Endothelial cell of umbilical vein (primary cell): ENCODE data around the gene ADIPOR2. TPM values are rescaled to one million over a fixed set of nuclear protein-coding genes. Genes with fewer than 3 reads are reported as not detected.
A peak's percentile ranks its signal among the peaks of the same experiment; 100 is the strongest.

Experiments
- BruUV-seq: library from RNA; stranded (reverse); fragments of 400-500 nt; replicated peaks from 2 replicates; lab custom pipeline; 2021; lab: Mats Ljungman, UMichigan
- CTCF ChIA-PET: fragments of 300-600, 350-600 bp; sonication (Branson Sonifier 250); formaldehyde crosslinking; loops from one replicate; lab custom pipeline; 2021; ENCODE audit warnings: antibody characterized with exemption, inconsistent platforms; lab: Charles Lee
- POLR2A ChIA-PET: fragments of 300-600, 350-600 bp; sonication (Branson Sonifier 250); formaldehyde crosslinking; loops from one replicate; lab custom pipeline; 2021; ENCODE audit warnings: antibody characterized with exemption, inconsistent platforms; lab: Charles Lee
- DNase-seq: peaks from one replicate; pipeline ENCODE4 v3.0.0-alpha.2; 2011; ENCODE audit warnings: low read depth, low spot score
- FAIRE-seq: peaks from 2 replicates; lab custom pipeline; 2011; peaks lifted over from hg19 to GRCh38; lab: Jason Lieb, UNC
- H2AFZ ChIP-seq: 2 replicates; pipeline ENCODE4 v1.6.0; 2012; ENCODE audit warnings: low read depth, low read length, control low read depth, inconsistent platforms
- H3K27ac ChIP-seq: 2 replicates; pipeline ENCODE4 v1.5.1; 2011; ENCODE audit warnings: low read depth, mild to moderate bottlenecking, control low read depth, low read length, moderate library complexity; ENCODE audit not compliant: insufficient read depth
- H3K27me3 ChIP-seq, 2 experiments: 2 replicates each; pipeline versions ENCODE4 v1.6.0 to v1.6.1; 2011; ENCODE audit warnings: low read length in 2 of 2, mixed read lengths in 1 of 2; ENCODE audit not compliant: control insufficient read depth in 2 of 2, insufficient read depth in 2 of 2
- H3K36me3 ChIP-seq, 2 experiments: 2 replicates in 1 of 2; 3 replicates in 1 of 2; pipeline ENCODE4 v1.5.1; 2011; ENCODE audit warnings: low read length in 2 of 2, mild to moderate bottlenecking in 1 of 2, moderate library complexity in 1 of 2; ENCODE audit not compliant: control insufficient read depth in 2 of 2, insufficient read depth in 2 of 2; ENCODE audit errors: extremely low read depth in 1 of 2
- H3K4me1 ChIP-seq: 3 replicates; pipeline ENCODE4 v1.5.1; 2011; ENCODE audit warnings: mild to moderate bottlenecking, low read length; ENCODE audit not compliant: control insufficient read depth, insufficient read depth; ENCODE audit errors: extremely low read depth
- H3K4me2 ChIP-seq: 2 replicates; pipeline ENCODE4 v1.6.1; 2011; ENCODE audit warnings: low read length, control low read depth, mixed read lengths; ENCODE audit not compliant: insufficient read depth
- H3K4me3 ChIP-seq, 3 experiments: fragments of 200-600 bp in 1 of 3; sonication (generic), shearing (Covaris generic) in 1 of 3; replicated peaks in 1 of 3; 2 replicates each; pipeline ENCODE4 v1.5.1; 2011 to 2016; ENCODE audit warnings: control low read depth in 3 of 3, low read length in 3 of 3, mild to moderate bottlenecking in 2 of 3, inconsistent platforms in 1 of 3, low read depth in 1 of 3, moderate library complexity in 1 of 3; ENCODE audit not compliant: insufficient read depth in 1 of 3
- H3K79me2 ChIP-seq: 2 replicates; pipeline ENCODE4 v1.6.0; 2012; ENCODE audit warnings: low read length, inconsistent platforms; ENCODE audit not compliant: control insufficient read depth, insufficient read depth
- H3K9ac ChIP-seq: replicated peaks from 2 replicates; pipeline ENCODE3; 2011; ENCODE audit warnings: low read length, control low read depth; ENCODE audit not compliant: insufficient read depth; ENCODE audit errors: extremely low read depth
- H3K9me1 ChIP-seq: replicated peaks from 3 replicates; pipeline ENCODE4 v1.6.0; 2011; ENCODE audit warnings: mild to moderate bottlenecking, low read length; ENCODE audit not compliant: control insufficient read depth, insufficient read depth; ENCODE audit errors: extremely low read depth
- H3K9me3 ChIP-seq: replicated peaks from 2 replicates; pipeline ENCODE4 v1.5.1; 2012; ENCODE audit warnings: low read length, inconsistent platforms; ENCODE audit not compliant: control insufficient read depth, insufficient read depth
- H4K20me1 ChIP-seq: replicated peaks from 2 replicates; pipeline ENCODE3; 2011; ENCODE audit warnings: mild to moderate bottlenecking, low read length; ENCODE audit not compliant: control insufficient read depth, insufficient read depth; ENCODE audit errors: extremely low read depth
- CTCF ChIP-seq, 2 donors: IDR thresholded peaks; 1 replicate in 1 of 2; 2 replicates in 1 of 2; pipeline ENCODE4 v1.5.1; 2011; ENCODE audit warnings: low read length in 2 of 2, mild to moderate bottlenecking in 2 of 2, moderate library complexity in 2 of 2, control low read depth in 1 of 2, inconsistent platforms in 1 of 2, low read depth in 1 of 2; ENCODE audit not compliant: insufficient read depth in 1 of 2; ENCODE audit errors: extremely low read depth in 1 of 2
- JUN ChIP-seq: IDR thresholded peaks from 2 replicates; pipeline ENCODE4 v1.6.1; 2011; ENCODE audit warnings: borderline replicate concordance, low read depth; ENCODE audit not compliant: insufficient read length, insufficient read depth
- POLR2A ChIP-seq: IDR thresholded peaks from 2 replicates; pipeline ENCODE4 v1.6.1; 2012; ENCODE audit warnings: low read depth, mild to moderate bottlenecking, control low read depth, low read length
- POLR2AphosphoS5 ChIP-seq: IDR thresholded peaks from 2 replicates; pipeline ENCODE4 v1.6.1; 2012; ENCODE audit warnings: low read depth, mild to moderate bottlenecking, control low read depth, low read length, moderate library complexity; ENCODE audit not compliant: insufficient read depth
- dilution Hi-C: fragments of 300-500 bp; cut with MboI; formaldehyde crosslinking; loops from one replicate; pipeline ENCODE4 v1.15.0; 2019; ENCODE audit warnings: low sequenced_read_pairs; ENCODE audit not compliant: extremely low pct_ligation_motif_present
- intact Hi-C: fragments of 100-400 bp; cut with micrococcal nuclease; formaldehyde crosslinking; loops from one replicate; pipeline ENCODE4 v1.10.0; 2022
- polyA plus RNA-seq, 4 experiments: library from polyadenylated mRNA; depleted of rRNA in 3 of 4; stranded (reverse) in 3 of 4; unstranded in 1 of 4; fragments of >200 nt; gene quantifications; 2 replicates each; pipeline versions ENCODE4 v1.2.1 to v1.2.3, GENCODE V29; 2011 to 2012; ENCODE audit warnings: missing spikeins in 1 of 4
- total RNA-seq: library from RNA; stranded (reverse); gene quantifications from 2 replicates; pipeline ENCODE4 v1.2.3, GENCODE V29; 2021

ADIPOR2 gene
- total and polyA plus RNA-seq, 2 donors (not counting 3 experiments of a cell fraction or from before 2014, with no cell fraction given), result 22.5 to 57.3 TPM

DNA sequence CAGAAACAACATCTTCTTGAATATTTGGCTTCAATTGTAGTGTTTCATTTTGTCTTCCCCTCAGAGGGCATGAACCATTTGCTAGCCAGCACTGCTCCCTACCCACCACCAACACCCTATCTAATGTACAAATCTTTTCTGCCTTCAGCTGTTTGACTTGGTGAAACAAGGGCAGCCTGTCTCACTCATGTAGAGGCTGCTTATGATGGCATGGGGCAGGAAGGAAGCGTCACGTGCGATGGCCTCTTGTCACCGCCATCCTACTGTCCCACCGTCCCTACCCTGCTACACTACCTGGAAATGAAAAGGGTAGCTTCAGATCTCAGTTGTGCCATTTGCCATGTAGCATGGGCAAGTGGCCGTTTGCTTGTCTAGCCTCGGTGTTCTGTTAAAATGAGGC, 99.6 kb downstream of the ADIPOR2 start:
- Histone ChIP-seq H3K4me2 (no peak overlapping the region), H3K9me3 (no peaks in the 10 kb centered on the region), H3K36me3 (peaks cover 0 to 8% of the 10 kb centered on the region in 2 experiments), H3K4me1 (no peaks in the 10 kb centered on the region), H4K20me1 (no peaks in the 10 kb centered on the region), H3K4me3 (no peak overlapping the region), H3K9me1 (no peaks in the 10 kb centered on the region), H3K27me3 (no peaks in the 10 kb centered on the region), H2AFZ (no peak overlapping the region), H3K9ac (no peak overlapping the region), H3K27ac (no peak overlapping the region), H3K79me2 (no peaks in the 10 kb centered on the region)
- ChIA-PET POLR2A (interaction anchor here (0.7 to 1.3 kb wide), 3 partner anchors 100 to 138 kb away, joined by 3 to 7 read pairs (median 4); partner anchors contain the start of gene ADIPOR2), CTCF (interaction anchor here (0.9 to 8.1 kb wide), 36 partner anchors 8 to 672 kb away, joined by 3 to 840 read pairs (median 11); partner anchors contain the start of genes ADIPOR2 and DCP1B)
- BruUV-seq, result no TSS peak
- dilution Hi-C loops (no loop called here), intact Hi-C loops (no loop called here)
- FAIRE-seq, result no peak
- no peak for DNase-seq
- TF ChIP-seq JUN (no peak), POLR2A (no peak), POLR2AphosphoS5 (no peak)

- H2AFZ ChIP-seq, result no peak overlapping the region
- no peak overlapping the region for H3K4me2 ChIP-seq
- DNase-seq (peak; percentile 74), FAIRE-seq (peak; percentile 82)
- CTCF ChIA-PET, result interaction anchor here (0.6 to 8.1 kb wide), 46 partner anchors 9 to 673 kb away, joined by 3 to 840 read pairs (median 6); partner anchors contain the start of genes ADIPOR2 and DCP1B
- no peaks in the 10 kb centered on the region for H3K27me3 ChIP-seq
- H3K36me3 ChIP-seq, result peaks cover 0 to 5% of the 10 kb centered on the region in 2 experiments
- TF ChIP-seq POLR2AphosphoS5, result no peak
- peak; percentile 66 to 70 for TF ChIP-seq CTCF (IDR thresholded peaks at IDR 0.05; ENCODE audit: extremely low read depth in 1 of 2, insufficient read depth in 1 of 2, low read depth in 1 of 2, low read length in 2 of 2)
- H3K4me3 ChIP-seq, result no peak overlapping the region
- POLR2A ChIA-PET, result interaction anchor here (0.7 to 1.3 kb wide), 5 partner anchors 100 to 156 kb away, joined by 3 to 7 read pairs (median 4); partner anchors contain the start of gene ADIPOR2
- no peak overlapping the region for H3K9ac ChIP-seq
- no peak overlapping the region for H3K27ac ChIP-seq
- peaks cover 1% of the 10 kb centered on the region for H3K4me1 ChIP-seq
- H4K20me1 ChIP-seq, result no peaks in the 10 kb centered on the region
- no peaks in the 10 kb centered on the region for H3K9me3 ChIP-seq
- no peaks in the 10 kb centered on the region for H3K79me2 ChIP-seq
- no peaks in the 10 kb centered on the region for H3K9me1 ChIP-seq
- no TSS peak for BruUV-seq
- dilution Hi-C loops, result no loop called here
- intact Hi-C loops, result loop anchor here (1.0 kb wide), 3 partner anchors 100 to 157 kb away; partner anchors contain the start of gene ADIPOR2
Observed at GRCh38 chr12:1791104-1791841, 100.4 kb downstream of the ADIPOR2 start.
